Central memory CD8-positive, alpha-beta T cell (primary cell): ENCODE measurements around the gene IFNA16.
"Not testable (repeated sequence)": the region's sequence is repeated elsewhere in the genome, so short reads cannot be mapped to it uniquely, and the experiment has no call there.

Source experiments
- ATAC-seq: fragments of 150-1000 bp; cut with Tn5 transposase; replicated peaks from 2 replicates; pipeline ENCODE4 v1.10.0; 2022; ENCODE audit warnings: mild to moderate bottlenecking, moderate FRiP score, moderate number of reproducible peaks; ENCODE audit not compliant: poor library complexity, severe bottlenecking; ENCODE audit errors: extremely low read depth
- DNase-seq, 2 donors: peaks; one replicate each; pipeline ENCODE4 v3.0.0; 2021; ENCODE audit warnings: low spot score in 2 of 2
- H3K27ac Mint-ChIP-seq: one replicate; pipeline ENCODE4 v1.8.0; 2022; ENCODE audit warnings: low read depth, mild to moderate bottlenecking, moderate library complexity, mixed read lengths
- H3K27me3 Mint-ChIP-seq: one replicate; pipeline ENCODE4 v1.8.0; 2022; ENCODE audit warnings: mixed read lengths
- H3K36me3 Mint-ChIP-seq: one replicate; pipeline ENCODE4 v1.8.0; 2022; ENCODE audit warnings: mild to moderate bottlenecking, moderate library complexity, mixed read lengths; ENCODE audit not compliant: insufficient read depth
- H3K4me1 Mint-ChIP-seq: one replicate; pipeline ENCODE4 v1.8.0; 2022; ENCODE audit warnings: mixed read lengths
- H3K4me3 Mint-ChIP-seq: one replicate; pipeline ENCODE4 v1.8.0; 2022; ENCODE audit warnings: mild to moderate bottlenecking, moderate library complexity, mixed read lengths
- H3K9me3 Mint-ChIP-seq: one replicate; pipeline ENCODE4 v1.8.0; 2022; ENCODE audit warnings: mixed read lengths

Gene IFNA16

GRCh38 chr9:21174671-21175070, 42.4 kb downstream of the IFNA16 start:
- H3K27ac Mint-ChIP-seq = no peak overlapping the region
- H3K36me3 Mint-ChIP-seq = no peaks in the 10 kb centered on the region
- ATAC-seq (no peak), DNase-seq (no peak)
- H3K4me1 Mint-ChIP-seq = no peaks in the 10 kb centered on the region
- H3K4me3 Mint-ChIP-seq = no peak overlapping the region
- no peaks in the 10 kb centered on the region for H3K9me3 Mint-ChIP-seq
- peaks cover 8% of the 10 kb centered on the region for H3K27me3 Mint-ChIP-seq

- Mint-ChIP-seq H3K36me3 (no peaks in the 10 kb centered on the region), H3K27ac (no peak overlapping the region), H3K27me3 (peaks cover 10% of the 10 kb centered on the region), H3K4me3 (no peak overlapping the region), H3K4me1 (no peaks in the 10 kb centered on the region), H3K9me3 (no peaks in the 10 kb centered on the region)
- DNase-seq (no peak), ATAC-seq (no peak)
Observed at GRCh38 chr9:21172156-21172555, 45.0 kb downstream of the IFNA16 start.

DNA sequence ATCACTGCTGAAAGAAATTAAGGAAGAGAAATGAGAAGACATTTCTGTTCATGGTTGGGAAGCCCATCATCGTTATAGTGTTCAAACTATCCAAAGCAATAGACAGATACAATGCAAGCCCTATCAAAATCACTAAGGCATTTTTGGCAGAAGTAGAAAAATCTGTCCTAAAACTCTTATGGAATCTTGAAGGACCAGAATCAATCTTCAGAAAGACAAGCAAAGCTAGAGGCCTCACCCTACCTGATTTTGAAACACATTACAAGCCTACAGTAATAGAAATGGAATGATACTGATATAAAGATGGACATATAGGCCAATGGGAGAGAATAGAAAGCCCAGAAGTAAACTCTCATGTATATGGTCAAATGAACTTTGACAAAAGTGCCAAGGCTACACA, 45.8 kb downstream of the IFNA16 start:
- Mint-ChIP-seq H3K36me3 (no peaks in the 10 kb centered on the region), H3K27me3 (peaks cover 9% of the 10 kb centered on the region), H3K4me1 (no peaks in the 10 kb centered on the region), H3K9me3 (no peaks in the 10 kb centered on the region), H3K4me3 (no peak overlapping the region), H3K27ac (no peak overlapping the region)
- DNase-seq = no peak
- ATAC-seq = no peak

DNA sequence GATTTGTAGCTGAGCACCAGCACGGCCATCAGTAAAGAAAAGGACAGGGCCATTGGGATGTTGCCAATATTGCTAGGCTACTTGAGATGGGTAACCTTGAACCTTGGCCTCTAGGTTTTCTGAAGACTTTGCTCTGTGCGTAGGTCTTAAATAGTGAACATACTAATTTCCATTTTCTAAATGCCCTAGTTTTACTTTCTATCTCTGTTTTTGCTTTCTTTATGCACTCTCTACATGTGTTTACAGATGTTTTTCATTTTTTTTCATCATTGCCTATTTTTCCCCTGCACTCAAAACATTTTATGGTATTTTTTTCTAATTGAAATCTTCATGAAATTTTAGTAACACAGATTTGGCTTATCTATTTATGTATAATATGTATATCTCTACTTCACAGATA, 50.6 kb downstream of the IFNA16 start, which contains the start of gene IFNA21:
Gene IFNA21 (minus strand): TSS at position 101 of the 400 bp plus-strand sequence. CDS start 48 bp downstream, at position 53.
- not testable (repeated sequence) for H3K4me3 Mint-ChIP-seq, ATAC-seq

More for the DNA sequence above, 50.6 kb downstream of the IFNA16 start, which contains the start of gene IFNA21:
- DNase-seq, H3K9me3 Mint-ChIP-seq, H3K27ac Mint-ChIP-seq, H3K36me3 Mint-ChIP-seq, H3K27me3 Mint-ChIP-seq: not testable (repeated sequence)
- H3K4me1 Mint-ChIP-seq = peaks cover 22% of the 10 kb centered on the region
